Trophoblast cell (in vitro differentiated cells and primary cell): ENCODE measurements around the gene WLS.
A peak's percentile ranks its signal among the peaks of the same experiment; 100 is the strongest.

ENCODE experiments used
- DNase-seq, 2 donors: peaks; one replicate each; pipeline ENCODE4 v3.0.0-alpha.2; 2016
- H2AFZ ChIP-seq: 2 replicates; pipeline ENCODE4 v1.6.1; 2013; ENCODE audit warnings: low read length, moderate library complexity, mild to moderate bottlenecking; ENCODE audit not compliant: insufficient read depth, poor library complexity
- H2AK5ac ChIP-seq: 2 replicates; pipeline ENCODE4 v1.6.1; 2013; ENCODE audit warnings: mild to moderate bottlenecking, low read length
- H2BK120ac ChIP-seq: 2 replicates; pipeline ENCODE4 v1.6.1; 2013; ENCODE audit warnings: low read length, mild to moderate bottlenecking, moderate library complexity; ENCODE audit not compliant: insufficient read depth, poor library complexity
- H2BK12ac ChIP-seq: 2 replicates; pipeline ENCODE4 v1.6.1; 2013; ENCODE audit warnings: mild to moderate bottlenecking, low read length, moderate library complexity
- H2BK5ac ChIP-seq: 2 replicates; pipeline ENCODE4 v1.6.1; 2013; ENCODE audit warnings: low read length, low read depth, moderate library complexity, mild to moderate bottlenecking; ENCODE audit not compliant: poor library complexity
- H3K14ac ChIP-seq: 2 replicates; pipeline ENCODE4 v1.6.1; 2013; ENCODE audit warnings: mild to moderate bottlenecking, low read length
- H3K18ac ChIP-seq: 2 replicates; pipeline ENCODE4 v1.6.1; 2013; ENCODE audit warnings: mild to moderate bottlenecking, low read length
- H3K23ac ChIP-seq: 2 replicates; pipeline ENCODE4 v1.6.1; 2013; ENCODE audit warnings: low read length
- H3K27ac ChIP-seq: 2 replicates; pipeline ENCODE4 v1.5.1; 2013; ENCODE audit warnings: low read depth, mild to moderate bottlenecking, inconsistent platforms, low read length, moderate library complexity
- H3K27me3 ChIP-seq: 2 replicates; pipeline ENCODE4 v1.6.1; 2013; ENCODE audit warnings: inconsistent platforms, mild to moderate bottlenecking, low read length, moderate library complexity; ENCODE audit not compliant: insufficient read depth
- H3K36me3 ChIP-seq, 2 experiments: 1 replicate in 1 of 2; 2 replicates in 1 of 2; pipeline ENCODE4 v1.6.1; 2013; ENCODE audit warnings: low read length in 2 of 2, mild to moderate bottlenecking in 2 of 2, moderate library complexity in 1 of 2; ENCODE audit not compliant: insufficient read depth in 2 of 2, control insufficient read depth in 1 of 2
- H3K4ac ChIP-seq: 2 replicates; pipeline ENCODE4 v1.6.1; 2013; ENCODE audit warnings: low read depth, mild to moderate bottlenecking, low read length, moderate library complexity
- H3K4me1 ChIP-seq, 2 experiments: 1 replicate in 1 of 2; 2 replicates in 1 of 2; pipeline ENCODE4 v1.6.1; 2013; ENCODE audit warnings: low read length in 2 of 2, mild to moderate bottlenecking in 2 of 2, moderate library complexity in 1 of 2; ENCODE audit not compliant: insufficient read depth in 2 of 2, control insufficient read depth in 1 of 2
- H3K4me2 ChIP-seq: 2 replicates; pipeline ENCODE4 v1.6.1; 2013; ENCODE audit warnings: inconsistent platforms, mild to moderate bottlenecking, low read length, moderate library complexity
- H3K4me3 ChIP-seq: 2 replicates; pipeline ENCODE4 v1.5.1; 2013; ENCODE audit warnings: mild to moderate bottlenecking, low read depth, low read length, inconsistent platforms
- H3K79me1 ChIP-seq: one replicate; pipeline ENCODE4 v1.6.1; 2013; ENCODE audit warnings: low read length
- H3K79me2 ChIP-seq: 2 replicates; pipeline ENCODE4 v1.6.1; 2013; ENCODE audit warnings: low read length, mild to moderate bottlenecking; ENCODE audit not compliant: control insufficient read depth, insufficient read depth, poor library complexity
- H3K9ac ChIP-seq: 2 replicates; pipeline ENCODE4 v1.6.1; 2013; ENCODE audit warnings: mild to moderate bottlenecking, low read length
- H3K9me3 ChIP-seq: 2 replicates; pipeline ENCODE4 v1.6.1; 2013; ENCODE audit warnings: low read depth, mild to moderate bottlenecking, control low read depth, inconsistent platforms, low read length; ENCODE audit not compliant: insufficient read depth
- H4K12ac ChIP-seq: 2 replicates; pipeline ENCODE4 v1.6.1; 2013; ENCODE audit warnings: low read depth, mild to moderate bottlenecking, low read length, moderate library complexity
- H4K8ac ChIP-seq: 2 replicates; pipeline ENCODE4 v1.6.1; 2013; ENCODE audit warnings: low read depth, mild to moderate bottlenecking, low read length, moderate library complexity
- H4K91ac ChIP-seq: one replicate; pipeline ENCODE4 v1.6.1; 2013; ENCODE audit warnings: low read depth, mild to moderate bottlenecking, low read length, moderate library complexity
- WGBS: extraction: QIAGEN DNeasy Blood & Tissue Kit; methylation state at CpG from one replicate; pipeline ENCODE4 v1.1.7; 2013; ENCODE audit warnings: missing lambda C conversion rate; ENCODE audit not compliant: insufficient read length, insufficient coverage; ENCODE audit errors: extremely low coverage; 5-methylcytosine and 5-hydroxymethylcytosine counted together

WLS gene

DNA sequence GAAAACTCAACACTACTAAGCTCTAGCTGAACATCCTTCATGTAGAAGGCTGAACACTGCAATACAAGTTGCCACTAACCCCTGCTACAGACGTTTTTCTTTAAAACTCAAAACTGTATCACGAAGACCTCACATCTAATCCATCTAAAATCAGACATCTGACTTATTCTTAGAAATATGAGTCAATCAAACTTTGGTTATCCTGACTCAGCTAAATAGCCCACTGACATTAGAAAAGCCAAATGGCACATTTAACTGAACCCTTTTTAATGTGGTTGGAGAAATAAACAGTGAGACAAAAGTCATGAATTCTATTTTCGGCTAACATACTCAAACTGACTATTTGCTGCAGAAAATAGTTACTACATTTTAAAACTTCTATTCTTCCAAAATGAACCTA, 35.6 kb downstream of the WLS start:
- no peak overlapping the region for H4K12ac ChIP-seq
- no CpG with 5 or more reads among the region's 3 CpGs for WGBS
- H3K79me1 ChIP-seq, result peaks cover 2% of the 10 kb centered on the region
- no peak overlapping the region for H3K14ac ChIP-seq
- DNase-seq, result no peak
- H3K27me3 ChIP-seq, result no peaks in the 10 kb centered on the region
- H3K9ac ChIP-seq, result no peak overlapping the region
- no peak overlapping the region for H3K4me2 ChIP-seq
- peaks cover 2 to 6% of the 10 kb centered on the region in 2 experiments for H3K4me1 ChIP-seq
- H3K79me2 ChIP-seq, result peaks cover 5% of the 10 kb centered on the region
- H2AFZ ChIP-seq, result no peak overlapping the region
- peaks cover 6 to 13% of the 10 kb centered on the region in 2 experiments for H3K36me3 ChIP-seq
- no peak overlapping the region for H3K4me3 ChIP-seq
- no peak overlapping the region for H2BK120ac ChIP-seq
- no peak overlapping the region for H2AK5ac ChIP-seq
- H2BK12ac ChIP-seq, result no peak overlapping the region
- no peak overlapping the region for H2BK5ac ChIP-seq
- H4K8ac ChIP-seq, result no peak overlapping the region
- peak overlapping the region; percentile 55 for H3K4ac ChIP-seq
- no peak overlapping the region for H4K91ac ChIP-seq
- no peaks in the 10 kb centered on the region for H3K9me3 ChIP-seq
- H3K27ac ChIP-seq, result no peak overlapping the region
- H3K18ac ChIP-seq, result no peak overlapping the region
- H3K23ac ChIP-seq, result no peak overlapping the region

DNA sequence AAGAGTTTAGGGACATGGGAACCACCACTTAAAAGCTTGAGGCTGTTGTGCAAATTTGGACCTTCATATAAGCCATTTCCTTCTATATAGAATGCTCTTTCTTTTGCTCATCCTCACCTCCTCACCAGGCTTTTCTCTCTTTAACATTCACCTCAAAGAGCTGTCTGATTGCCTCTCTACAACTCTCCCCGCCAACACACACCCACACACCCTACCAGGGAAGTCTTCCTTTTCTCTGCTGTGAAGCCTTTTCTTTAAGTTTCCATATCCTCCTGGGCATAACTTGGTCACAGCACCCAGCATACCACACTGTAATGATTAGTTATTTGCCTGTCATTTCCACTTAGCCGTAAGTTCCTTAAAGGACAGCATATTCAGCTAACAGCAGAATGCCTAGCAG, 40.6 kb downstream of the WLS start:
- Histone ChIP-seq H3K23ac (no peak overlapping the region), H3K9ac (no peak overlapping the region), H3K79me2 (peaks cover 2% of the 10 kb centered on the region), H3K4ac (no peak overlapping the region), H2BK5ac (no peak overlapping the region), H3K4me1 (no peaks in the 10 kb centered on the region), H3K18ac (no peak overlapping the region), H3K9me3 (no peaks in the 10 kb centered on the region), H3K79me1 (no peaks in the 10 kb centered on the region), H2AK5ac (no peak overlapping the region), H3K4me2 (no peak overlapping the region), H3K27ac (no peak overlapping the region), H3K4me3 (no peak overlapping the region), H4K8ac (no peak overlapping the region), H4K91ac (no peak overlapping the region), H2BK12ac (no peak overlapping the region), H3K27me3 (no peaks in the 10 kb centered on the region), H2AFZ (no peak overlapping the region), H3K36me3 (peaks cover 14 to 27% of the 10 kb centered on the region in 2 experiments), H4K12ac (no peak overlapping the region), H3K14ac (no peak overlapping the region), H2BK120ac (no peak overlapping the region)
- no peak for DNase-seq
- no CpG with 5 or more reads among the region's 2 CpGs for WGBS

DNA sequence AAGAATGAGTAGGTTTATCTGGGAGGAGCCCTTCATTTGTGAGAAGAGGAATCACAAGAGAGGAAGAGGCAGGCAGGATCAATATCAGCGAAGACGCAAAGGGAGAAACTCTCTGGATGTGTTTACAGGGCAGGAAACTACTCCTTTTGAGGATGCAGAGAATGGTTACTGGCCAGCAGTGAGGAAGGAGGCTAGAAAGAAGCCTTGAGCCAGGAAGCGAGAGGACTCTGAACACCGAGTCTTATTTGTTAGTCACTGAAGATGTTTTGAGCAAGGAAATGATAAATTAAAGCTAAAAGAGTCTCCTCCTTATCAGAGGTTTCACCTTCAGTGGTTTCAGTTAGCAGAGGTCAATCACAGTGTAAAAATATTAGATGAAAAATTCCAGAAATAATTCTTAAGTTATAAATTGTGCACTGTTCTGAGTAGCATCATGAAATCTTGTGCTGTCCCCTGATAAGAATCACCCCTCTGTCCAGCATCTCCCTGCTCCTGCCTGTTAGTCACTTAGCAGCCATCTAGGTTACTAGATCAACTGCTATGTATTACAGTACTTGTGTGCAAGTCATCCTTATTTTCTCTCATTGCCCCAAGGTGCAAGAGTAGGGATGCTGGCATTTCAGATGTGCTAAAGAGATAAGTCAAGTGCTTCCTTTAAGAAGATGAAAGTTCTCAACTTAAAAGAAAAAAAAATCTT, 43.5 kb downstream of the WLS start:
- Histone ChIP-seq H3K9ac (no peak overlapping the region), H2BK12ac (no peak overlapping the region), H2BK5ac (peak overlapping the region; percentile 21), H3K23ac (no peak overlapping the region), H2AK5ac (no peak overlapping the region), H3K79me2 (peaks cover 7% of the 10 kb centered on the region), H3K18ac (no peak overlapping the region), H3K4ac (no peak overlapping the region), H3K4me3 (no peak overlapping the region), H3K4me1 (peaks cover 2 to 4% of the 10 kb centered on the region in 2 experiments), H2BK120ac (no peak overlapping the region), H4K12ac (no peak overlapping the region), H3K9me3 (no peaks in the 10 kb centered on the region), H4K8ac (no peak overlapping the region), H2AFZ (no peak overlapping the region), H3K4me2 (no peak overlapping the region), H4K91ac (no peak overlapping the region), H3K14ac (no peak overlapping the region), H3K27me3 (no peaks in the 10 kb centered on the region), H3K79me1 (no peaks in the 10 kb centered on the region), H3K27ac (peak overlapping the region; percentile 57), H3K36me3 (peaks cover 21 to 34% of the 10 kb centered on the region in 2 experiments)
- DNase-seq, result peak; percentile 64 to 78
- no CpG with 5 or more reads among the region's 4 CpGs for WGBS

DNA sequence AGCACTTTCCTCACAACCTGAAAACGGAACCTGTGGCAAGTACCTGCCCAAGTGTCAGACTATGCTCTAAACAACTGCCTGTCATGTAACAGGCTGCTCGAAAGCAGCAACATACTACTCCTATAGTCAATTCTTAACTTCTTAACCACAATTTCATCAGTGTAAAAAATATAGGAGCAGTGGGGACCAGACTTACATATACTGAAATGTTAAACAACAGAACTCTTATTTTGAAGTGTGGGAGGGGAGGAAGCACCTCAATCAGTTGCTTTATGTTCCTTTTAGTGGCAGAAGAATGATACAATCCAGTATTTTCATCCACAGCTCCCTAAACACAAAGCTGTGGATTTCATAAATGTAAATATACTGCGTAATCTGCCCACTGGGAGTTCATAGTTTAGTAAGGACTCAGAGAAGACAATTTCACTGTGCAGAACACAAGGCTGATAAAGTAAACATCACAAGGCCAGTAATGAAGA, 44.2 kb downstream of the WLS start:
- no peak overlapping the region for H2AK5ac ChIP-seq
- H3K27ac ChIP-seq, result no peak overlapping the region
- H3K79me2 ChIP-seq, result peaks cover 6% of the 10 kb centered on the region
- no peak overlapping the region for H3K9ac ChIP-seq
- H2AFZ ChIP-seq, result no peak overlapping the region
- H3K4ac ChIP-seq, result no peak overlapping the region
- H3K79me1 ChIP-seq, result no peaks in the 10 kb centered on the region
- H3K9me3 ChIP-seq, result no peaks in the 10 kb centered on the region
- peaks cover 21 to 31% of the 10 kb centered on the region in 2 experiments for H3K36me3 ChIP-seq
- H3K18ac ChIP-seq, result no peak overlapping the region
- no peak overlapping the region for H3K23ac ChIP-seq
- H3K14ac ChIP-seq, result no peak overlapping the region
- WGBS, result no CpG with 5 or more reads among the region's 3 CpGs
- no peak overlapping the region for H4K12ac ChIP-seq
- no peak overlapping the region for H4K91ac ChIP-seq
- H3K4me2 ChIP-seq, result no peak overlapping the region
- H2BK5ac ChIP-seq, result no peak overlapping the region
- H3K4me1 ChIP-seq, result peaks cover 2 to 4% of the 10 kb centered on the region in 2 experiments
- no peak overlapping the region for H3K4me3 ChIP-seq
- H4K8ac ChIP-seq, result no peak overlapping the region
- DNase-seq, result no peak
- no peak overlapping the region for H2BK120ac ChIP-seq
- no peaks in the 10 kb centered on the region for H3K27me3 ChIP-seq
- H2BK12ac ChIP-seq, result no peak overlapping the region
